ENCODE results near the gene KIF26A. TPM values are rescaled to one million over a fixed set of nuclear protein-coding genes. Genes with fewer than 3 reads are reported as not detected.

The KIF26A gene
- polyA plus RNA-seq, 1 of the 3 experiments (the other 2 are of a cell fraction): 1.7 TPM

- Histone ChIP-seq H3K4me3 (ENCODE audit: low read depth in 2 of 2, low read length in 1 of 2) (no peak overlapping the region), H3K4me1 (ENCODE audit: control insufficient read depth in 1 of 2, insufficient read depth in 2 of 2, low read depth in 1 of 2, low read length in 1 of 2) (peaks cover 0 to 34% of the 10 kb centered on the region in 2 experiments; a peak in 1 of 4 replicates), H3F3A (replicated peaks; ENCODE audit: insufficient read depth) (no peaks in the 10 kb centered on the region), H3K9ac (no peak overlapping the region), H4K20me1 (ENCODE audit: insufficient read depth) (no peaks in the 10 kb centered on the region), H3K79me2 (ENCODE audit: insufficient read depth) (no peaks in the 10 kb centered on the region), H3K9me2 (no peaks in the 10 kb centered on the region), H2AFZ (ENCODE audit: low read depth) (no peak overlapping the region), H3K9me3 (no peaks in the 10 kb centered on the region), H3K27me3 (ENCODE audit: insufficient read depth) (no peaks in the 10 kb centered on the region), H3K27ac (ENCODE audit: low read depth in 2 of 2, low read length in 1 of 2) (no peak overlapping the region), H3K4me2 (no peak overlapping the region), H3K36me3 (replicated peaks in 1 of 2; ENCODE audit: control insufficient read depth in 1 of 2, insufficient read depth in 2 of 2, low read length in 1 of 2) (no peaks in the 10 kb centered on the region)
- ChIA-PET POLR2A (no interaction called here), CTCF (interaction anchor here (1.2 kb wide), 1 partner anchor 95 kb away, joined by 3 read pairs; no protein-coding TSS in a partner anchor)
- DNase-seq: no peak
- WGBS (ENCODE audit: low lambda C conversion rate): 96% methylated on average over 6 of the region's 13 CpGs
- TF ChIP-seq TAF1 (IDR thresholded peaks at IDR 0.05; ENCODE audit: borderline replicate concordance, low read depth, low read length) (no peak), MEF2A (IDR thresholded peaks at IDR 0.05; ENCODE audit: borderline replicate concordance, low read depth) (no peak), CHD2 (IDR thresholded peaks at IDR 0.05; ENCODE audit: low read length, partially characterized antibody) (no peak)
Observed at GRCh38 chr14:104172349-104172748, 34.0 kb downstream of the KIF26A start.

- H3K4me1 ChIP-seq (ENCODE audit: control insufficient read depth in 1 of 2, insufficient read depth in 2 of 2, low read depth in 1 of 2, low read length in 1 of 2): peaks cover 0 to 29% of the 10 kb centered on the region in 2 experiments; a peak in 1 of 4 replicates
- no peak overlapping the region for H3K9ac ChIP-seq
- DNase-seq: no peak
- H3K36me3 ChIP-seq (replicated peaks in 1 of 2; ENCODE audit: control insufficient read depth in 1 of 2, insufficient read depth in 2 of 2, low read length in 1 of 2): no peaks in the 10 kb centered on the region
- H3K4me3 ChIP-seq (ENCODE audit: low read depth in 2 of 2, low read length in 1 of 2): no peak overlapping the region
- no peak overlapping the region for H2AFZ ChIP-seq (ENCODE audit: low read depth)
- no peaks in the 10 kb centered on the region for H3F3A ChIP-seq (replicated peaks; ENCODE audit: insufficient read depth)
- no peak for TF ChIP-seq NRF1 (IDR thresholded peaks at IDR 0.05; ENCODE audit: low read depth, low read length)
- H3K79me2 ChIP-seq (ENCODE audit: insufficient read depth): no peaks in the 10 kb centered on the region
- H3K9me2 ChIP-seq: no peaks in the 10 kb centered on the region
- POLR2A ChIA-PET: no interaction called here
- no peaks in the 10 kb centered on the region for H4K20me1 ChIP-seq (ENCODE audit: insufficient read depth)
- H3K27me3 ChIP-seq (ENCODE audit: insufficient read depth): no peaks in the 10 kb centered on the region
- no peak overlapping the region for H3K4me2 ChIP-seq
- no peaks in the 10 kb centered on the region for H3K9me3 ChIP-seq
- 80% methylated on average over 2 of the region's 27 CpGs for WGBS (ENCODE audit: low lambda C conversion rate)
- H3K27ac ChIP-seq (ENCODE audit: low read depth in 2 of 2, low read length in 1 of 2): no peak overlapping the region; a peak in 1 of 4 replicates
- CTCF ChIA-PET: interaction anchor here (1.1 to 1.2 kb wide), 2 partner anchors 16 to 95 kb away, joined by 3 to 4 read pairs; no protein-coding TSS in a partner anchor
Observed at GRCh38 chr14:104172880-104173279, 34.5 kb downstream of the KIF26A start.

GRCh38 chr14:104174051-104174450 lies 35.7 kb downstream of the KIF26A start:
- no peak for DNase-seq
- Histone ChIP-seq H3K9me2 (no peaks in the 10 kb centered on the region), H3K4me2 (no peak overlapping the region), H3K4me3 (ENCODE audit: low read depth in 2 of 2, low read length in 1 of 2) (no peak overlapping the region), H3K27me3 (ENCODE audit: insufficient read depth) (no peaks in the 10 kb centered on the region), H4K20me1 (ENCODE audit: insufficient read depth) (no peaks in the 10 kb centered on the region), H3K27ac (ENCODE audit: low read depth in 2 of 2, low read length in 1 of 2) (no peak overlapping the region), H2AFZ (ENCODE audit: low read depth) (no peak overlapping the region), H3K9ac (no peak overlapping the region), H3K9me3 (no peaks in the 10 kb centered on the region), H3K4me1 (ENCODE audit: control insufficient read depth in 1 of 2, insufficient read depth in 2 of 2, low read depth in 1 of 2, low read length in 1 of 2) (peaks cover 0 to 18% of the 10 kb centered on the region in 2 experiments; a peak in 1 of 4 replicates), H3F3A (replicated peaks; ENCODE audit: insufficient read depth) (no peaks in the 10 kb centered on the region), H3K36me3 (replicated peaks in 1 of 2; ENCODE audit: control insufficient read depth in 1 of 2, insufficient read depth in 2 of 2, low read length in 1 of 2) (no peaks in the 10 kb centered on the region), H3K79me2 (ENCODE audit: insufficient read depth) (no peaks in the 10 kb centered on the region)
- 98% methylated on average over 18 of the region's 22 CpGs for WGBS (ENCODE audit: low lambda C conversion rate)
- POLR2A ChIA-PET: no interaction called here
- CTCF ChIA-PET: interaction anchor here (1.0 to 2.3 kb wide), 2 partner anchors 15 to 36 kb away, joined by 3 to 10 read pairs; no protein-coding TSS in a partner anchor
- no peak for TF ChIP-seq FOXM1 (IDR thresholded peaks at IDR 0.05; ENCODE audit: low read depth)
- TF ChIP-seq GATA2 (CRISPR knock-in tag; IDR thresholded peaks at IDR 0.05): no peak
- TF ChIP-seq USF1 (IDR thresholded peaks at IDR 0.05; ENCODE audit: borderline replicate concordance, low read depth): no peak
- no peak for TF ChIP-seq USF2 (IDR thresholded peaks at IDR 0.05; ENCODE audit: borderline replicate concordance, low read depth, low read length)
- no peak for TF ChIP-seq JUND (IDR thresholded peaks at IDR 0.05)
- TF ChIP-seq REST (IDR thresholded peaks at IDR 0.05; ENCODE audit: low read depth, low read length): no peak
- TF ChIP-seq SMC3 (IDR thresholded peaks at IDR 0.05; ENCODE audit: low read depth, low read length): no peak
- no peak for TF ChIP-seq RXRA (IDR thresholded peaks at IDR 0.05; ENCODE audit: borderline replicate concordance, low read depth)
- TF ChIP-seq RAD21 (IDR thresholded peaks at IDR 0.05; ENCODE audit: low read length): no peak
- TF ChIP-seq MAX (IDR thresholded peaks at IDR 0.05; ENCODE audit: low read depth): no peak
- no peak for TF ChIP-seq NFIC (IDR thresholded peaks at IDR 0.05; ENCODE audit: borderline replicate concordance)

Data from SK-N-SH (cell line).